Measurements from ENCODE around the gene PNLIPRP1.

The PNLIPRP1 gene

DNA sequence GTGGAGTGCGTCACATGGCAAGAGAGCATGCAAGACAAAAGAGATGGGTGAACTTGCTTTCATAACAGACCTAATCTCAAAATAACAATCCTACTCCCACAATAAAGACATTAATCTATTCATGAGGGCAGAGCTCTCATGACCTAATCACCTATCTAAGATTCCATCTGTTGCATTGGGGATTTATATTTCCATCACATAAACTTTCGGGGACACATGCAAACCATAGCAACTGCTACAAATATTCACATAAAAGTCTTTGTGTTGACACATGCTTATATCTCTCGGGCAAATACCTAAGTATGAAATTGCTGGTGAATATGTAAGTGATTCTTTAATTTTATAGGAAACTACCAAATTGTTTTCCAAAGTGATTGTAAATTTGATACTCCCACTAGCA lies 16.0 kb upstream of the PNLIPRP1 start:
- Histone ChIP-seq H3K36me3 (ENCODE audit: control insufficient read depth, insufficient read depth, low read length) (no peaks in the 10 kb centered on the region), H3K4me3 (ENCODE audit: low read length) (no peak overlapping the region), H3K27me3 (ENCODE audit: control insufficient read depth, insufficient read depth, low read length) (no peaks in the 10 kb centered on the region), H3K9ac (ENCODE audit: low read length) (no peak overlapping the region), H3K27ac (ENCODE audit: low read depth, low read length) (no peak overlapping the region), H3K4me1 (ENCODE audit: control insufficient read depth, insufficient read depth, low read length) (no peaks in the 10 kb centered on the region)

DNA sequence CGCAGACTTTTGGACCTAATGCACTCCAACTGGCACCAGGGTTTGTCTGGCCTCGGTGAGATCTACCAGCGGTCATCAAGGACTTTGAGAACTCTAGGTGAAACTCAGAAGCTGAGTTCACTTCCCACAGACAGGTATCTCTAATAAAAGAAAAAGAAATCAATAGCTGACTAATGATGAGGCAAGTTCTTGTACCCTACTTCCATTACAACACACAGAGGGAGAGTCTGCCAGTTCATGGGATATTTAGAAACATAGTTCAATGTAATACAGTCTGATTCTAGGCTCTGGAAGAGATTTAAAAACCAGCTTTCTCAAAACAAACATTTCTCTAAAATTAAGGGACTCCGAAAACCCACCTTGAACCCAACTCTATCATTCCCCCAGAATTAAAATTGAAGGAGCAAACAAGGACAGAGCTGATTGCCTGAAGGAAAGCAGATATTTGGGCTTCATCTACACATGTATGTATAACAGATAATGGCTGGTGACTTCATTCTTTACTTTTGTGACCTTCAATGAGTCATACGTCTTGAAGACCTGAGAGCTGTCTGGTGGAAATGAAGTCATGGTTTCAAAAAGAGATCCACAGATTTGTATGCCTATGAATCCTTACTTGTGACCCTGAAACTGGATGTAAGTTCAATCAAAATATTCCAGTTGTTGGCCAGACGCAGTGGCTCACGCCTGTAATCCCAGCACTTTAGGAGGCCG lies 2.7 kb upstream of the PNLIPRP1 start:
- Histone ChIP-seq H3K4me3 (ENCODE audit: low read length) (no peak overlapping the region), H3K27ac (ENCODE audit: low read depth, low read length) (no peak overlapping the region), H3K4me1 (ENCODE audit: control insufficient read depth, insufficient read depth, low read length) (no peaks in the 10 kb centered on the region), H3K27me3 (ENCODE audit: control insufficient read depth, insufficient read depth, low read length) (no peaks in the 10 kb centered on the region), H3K36me3 (ENCODE audit: control insufficient read depth, insufficient read depth, low read length) (no peaks in the 10 kb centered on the region), H3K9ac (ENCODE audit: low read length) (no peak overlapping the region)

DNA sequence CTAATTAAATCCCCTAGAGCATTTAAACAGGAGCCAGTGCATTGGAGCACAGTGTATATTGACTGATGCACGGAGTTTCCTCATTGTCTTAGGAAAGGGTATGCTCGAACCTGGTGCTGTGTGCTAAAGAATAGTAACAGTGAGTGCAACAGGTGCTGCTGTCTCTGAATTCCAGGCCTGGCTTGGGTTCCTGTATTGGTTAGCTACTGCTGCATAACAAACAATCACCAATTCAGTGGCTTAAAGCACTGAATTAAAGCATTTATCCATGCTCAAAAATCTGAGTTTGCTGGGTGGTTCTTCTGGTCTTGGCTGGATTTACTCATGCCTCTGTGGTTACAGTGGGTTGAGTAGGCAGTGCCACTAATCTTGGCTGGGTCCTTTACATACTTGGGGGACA lies 1.8 kb upstream of the PNLIPRP1 start:
- Histone ChIP-seq H3K9ac (ENCODE audit: low read length) (no peak overlapping the region), H3K36me3 (ENCODE audit: control insufficient read depth, insufficient read depth, low read length) (no peaks in the 10 kb centered on the region), H3K27me3 (ENCODE audit: control insufficient read depth, insufficient read depth, low read length) (no peaks in the 10 kb centered on the region), H3K4me1 (ENCODE audit: control insufficient read depth, insufficient read depth, low read length) (no peaks in the 10 kb centered on the region), H3K4me3 (ENCODE audit: low read length) (no peak overlapping the region), H3K27ac (ENCODE audit: low read depth, low read length) (no peak overlapping the region)

DNA sequence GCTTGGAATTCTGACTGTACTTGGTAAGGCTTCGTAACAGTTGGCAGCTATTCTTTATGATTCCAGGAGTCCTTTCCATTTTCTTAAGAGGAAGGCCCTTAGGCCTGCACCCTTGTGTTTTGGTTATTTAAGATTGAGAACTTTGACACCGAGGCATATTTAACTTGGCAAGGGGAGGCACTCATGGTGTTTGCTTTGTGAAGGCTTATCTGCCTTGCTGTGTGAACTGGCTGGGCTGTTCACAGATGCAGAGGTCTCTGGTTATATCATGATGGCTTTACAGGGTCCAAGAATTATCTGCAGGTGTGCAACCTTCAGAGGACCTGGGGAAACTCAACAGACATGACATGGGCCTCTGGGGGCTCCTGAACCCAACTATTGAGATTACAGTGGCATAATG lies 833 bp upstream of the PNLIPRP1 start:
- Histone ChIP-seq H3K4me3 (ENCODE audit: low read length) (no peak overlapping the region), H3K27me3 (ENCODE audit: control insufficient read depth, insufficient read depth, low read length) (no peaks in the 10 kb centered on the region), H3K27ac (ENCODE audit: low read depth, low read length) (no peak overlapping the region)

DNA sequence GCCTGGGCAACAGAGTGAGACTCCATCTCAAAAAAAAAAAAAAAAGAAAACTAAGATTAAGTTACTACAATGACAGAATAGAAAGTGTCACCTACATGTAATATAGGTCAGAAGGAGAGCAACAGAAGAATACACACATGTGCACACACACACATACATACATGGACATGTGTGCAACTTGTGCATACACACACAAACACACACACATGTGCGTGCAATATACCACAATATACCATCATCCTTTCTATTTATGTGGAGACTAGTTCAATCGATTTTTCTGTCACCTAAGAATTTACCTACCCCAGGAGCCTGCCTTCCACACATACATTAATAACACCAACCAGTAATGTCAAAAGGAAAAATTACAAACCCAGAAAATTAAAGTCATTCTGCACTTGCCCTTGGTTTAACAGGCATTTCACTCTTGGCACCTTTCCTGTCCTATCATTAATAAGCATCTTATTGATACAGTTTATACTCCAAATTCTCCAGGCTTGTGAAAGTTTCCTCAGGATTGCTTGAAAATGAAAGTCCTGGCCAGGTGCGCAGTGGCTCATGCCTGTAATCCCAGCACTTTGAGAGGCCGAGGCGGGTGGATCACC lies 2.5 kb downstream of the PNLIPRP1 start:
- no peaks in the 10 kb centered on the region for H3K27me3 ChIP-seq (ENCODE audit: control insufficient read depth, insufficient read depth, low read length)
- no peak overlapping the region for H3K27ac ChIP-seq (ENCODE audit: low read depth, low read length)
- H3K9ac ChIP-seq (ENCODE audit: low read length) = no peak overlapping the region
- no peak overlapping the region for H3K4me3 ChIP-seq (ENCODE audit: low read length)
- no peaks in the 10 kb centered on the region for H3K4me1 ChIP-seq (ENCODE audit: control insufficient read depth, insufficient read depth, low read length)
- H3K36me3 ChIP-seq (ENCODE audit: control insufficient read depth, insufficient read depth, low read length) = no peaks in the 10 kb centered on the region

More for the DNA sequence above, 833 bp upstream of the PNLIPRP1 start:
- Histone ChIP-seq H3K4me1 (ENCODE audit: control insufficient read depth, insufficient read depth, low read length) (no peaks in the 10 kb centered on the region), H3K36me3 (ENCODE audit: control insufficient read depth, insufficient read depth, low read length) (no peaks in the 10 kb centered on the region), H3K9ac (ENCODE audit: low read length) (no peak overlapping the region)

DNA sequence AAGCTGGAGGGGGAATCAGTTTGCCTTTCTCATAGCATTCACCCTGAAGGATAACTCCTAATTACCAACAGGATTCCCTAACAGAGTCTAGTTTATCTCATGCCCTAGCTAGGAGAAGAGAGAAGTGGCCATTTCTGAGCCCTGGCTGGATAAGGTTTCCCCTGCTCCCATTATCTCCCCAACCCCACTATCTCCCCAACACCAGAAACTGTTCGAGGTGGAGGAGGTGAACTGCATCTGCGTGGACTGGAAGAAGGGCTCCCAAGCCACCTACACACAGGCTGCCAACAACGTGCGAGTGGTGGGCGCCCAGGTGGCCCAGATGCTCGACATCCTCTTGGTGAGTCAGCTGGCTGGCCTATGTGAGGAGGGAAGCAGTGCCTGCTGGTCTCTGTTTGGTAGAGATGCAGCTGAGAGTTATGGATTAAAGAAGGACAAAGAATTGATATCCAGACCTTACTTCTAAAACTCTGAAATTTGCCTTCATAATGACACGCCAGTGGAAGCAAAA lies 3.8 kb downstream of the PNLIPRP1 start:
- Histone ChIP-seq H3K27ac (ENCODE audit: low read depth, low read length) (no peak overlapping the region), H3K36me3 (ENCODE audit: control insufficient read depth, insufficient read depth, low read length) (no peaks in the 10 kb centered on the region), H3K9ac (ENCODE audit: low read length) (no peak overlapping the region), H3K4me3 (ENCODE audit: low read length) (no peak overlapping the region), H3K27me3 (ENCODE audit: control insufficient read depth, insufficient read depth, low read length) (no peaks in the 10 kb centered on the region), H3K4me1 (ENCODE audit: control insufficient read depth, insufficient read depth, low read length) (no peaks in the 10 kb centered on the region)

DNA sequence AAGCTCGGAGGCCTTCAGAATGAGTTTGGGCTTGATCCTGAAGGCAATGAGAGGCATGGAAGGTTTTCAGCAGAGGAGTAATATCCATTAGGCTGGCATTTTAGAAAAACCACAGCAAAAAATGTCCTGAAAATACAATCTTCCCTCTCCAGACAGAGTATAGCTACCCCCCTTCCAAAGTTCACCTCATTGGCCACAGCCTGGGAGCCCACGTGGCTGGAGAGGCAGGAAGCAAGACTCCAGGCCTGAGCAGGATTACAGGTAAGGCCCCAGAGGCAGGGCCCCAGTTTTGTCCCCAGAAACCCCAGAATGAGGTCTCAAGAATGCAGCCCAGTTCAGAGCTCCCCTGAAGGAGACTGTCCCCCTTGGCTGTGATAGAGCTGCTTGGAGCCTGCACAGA lies 5.3 kb downstream of the PNLIPRP1 start:
- Histone ChIP-seq H3K4me1 (ENCODE audit: control insufficient read depth, insufficient read depth, low read length) (no peaks in the 10 kb centered on the region), H3K27ac (ENCODE audit: low read depth, low read length) (no peak overlapping the region), H3K9ac (ENCODE audit: low read length) (no peak overlapping the region), H3K27me3 (ENCODE audit: control insufficient read depth, insufficient read depth, low read length) (no peaks in the 10 kb centered on the region), H3K4me3 (ENCODE audit: low read length) (no peak overlapping the region), H3K36me3 (ENCODE audit: control insufficient read depth, insufficient read depth, low read length) (no peaks in the 10 kb centered on the region)

DNA sequence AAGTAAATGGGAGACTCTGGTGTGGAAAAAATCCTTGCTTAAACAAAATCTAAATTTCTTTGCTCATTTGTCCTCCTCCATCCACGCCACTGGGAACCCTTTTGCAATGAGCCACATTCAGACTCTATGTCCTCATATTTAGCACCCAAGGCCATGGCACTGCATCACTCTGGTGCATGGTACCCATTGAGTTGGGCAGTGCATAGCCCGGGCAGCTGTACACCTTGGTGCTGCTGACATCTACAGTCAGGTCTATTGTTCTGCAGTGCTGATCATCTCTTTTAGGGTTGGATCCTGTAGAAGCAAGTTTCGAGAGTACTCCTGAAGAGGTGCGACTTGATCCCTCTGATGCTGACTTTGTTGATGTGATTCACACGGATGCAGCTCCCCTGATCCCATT lies 6.8 kb downstream of the PNLIPRP1 start:
- H3K27me3 ChIP-seq (ENCODE audit: control insufficient read depth, insufficient read depth, low read length) = no peaks in the 10 kb centered on the region
- H3K27ac ChIP-seq (ENCODE audit: low read depth, low read length) = no peak overlapping the region
- no peaks in the 10 kb centered on the region for H3K4me1 ChIP-seq (ENCODE audit: control insufficient read depth, insufficient read depth, low read length)
- H3K4me3 ChIP-seq (ENCODE audit: low read length) = no peak overlapping the region
- no peaks in the 10 kb centered on the region for H3K36me3 ChIP-seq (ENCODE audit: control insufficient read depth, insufficient read depth, low read length)
- H3K9ac ChIP-seq (ENCODE audit: low read length) = no peak overlapping the region

DNA sequence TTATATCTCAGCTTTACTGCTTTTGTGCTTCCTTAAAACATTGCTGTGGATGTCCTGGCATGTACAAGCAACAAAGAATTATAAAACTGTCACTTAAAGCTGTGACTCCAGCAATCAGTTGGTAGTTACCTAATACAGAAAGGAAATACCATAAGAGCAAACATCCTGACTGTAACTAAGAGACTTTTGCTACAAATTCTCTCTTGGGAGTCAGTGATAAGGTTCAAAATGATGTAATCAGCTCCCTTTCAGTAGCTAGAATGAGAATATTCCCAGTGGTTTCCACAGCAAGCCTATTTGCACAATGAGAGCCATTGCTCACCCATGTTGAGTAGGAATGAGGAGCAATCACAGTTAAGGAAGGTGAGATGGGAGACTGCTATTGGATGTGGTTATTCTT lies 7.6 kb downstream of the PNLIPRP1 start:
- Histone ChIP-seq H3K27ac (ENCODE audit: low read depth, low read length) (no peak overlapping the region), H3K9ac (ENCODE audit: low read length) (no peak overlapping the region), H3K4me1 (ENCODE audit: control insufficient read depth, insufficient read depth, low read length) (no peaks in the 10 kb centered on the region), H3K4me3 (ENCODE audit: low read length) (no peak overlapping the region), H3K36me3 (ENCODE audit: control insufficient read depth, insufficient read depth, low read length) (no peaks in the 10 kb centered on the region), H3K27me3 (ENCODE audit: control insufficient read depth, insufficient read depth, low read length) (no peaks in the 10 kb centered on the region)

DNA sequence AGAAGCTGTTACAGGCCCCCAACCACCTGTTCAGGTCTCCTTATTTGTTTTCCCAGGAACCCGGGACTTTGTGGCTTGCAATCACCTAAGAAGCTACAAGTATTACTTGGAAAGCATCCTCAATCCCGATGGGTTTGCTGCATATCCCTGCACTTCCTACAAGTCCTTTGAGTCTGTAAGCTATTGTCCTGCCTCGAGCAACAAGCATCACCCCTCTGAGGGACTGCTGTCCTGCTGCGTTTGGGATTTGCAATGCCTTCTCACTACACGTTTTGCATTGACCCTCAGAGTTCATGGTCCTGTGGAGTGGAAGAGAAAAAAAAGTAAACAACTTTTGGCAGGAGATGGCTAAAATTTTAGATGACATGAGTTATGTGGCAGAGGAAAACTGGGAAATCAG lies 9.2 kb downstream of the PNLIPRP1 start:
- Histone ChIP-seq H3K36me3 (ENCODE audit: control insufficient read depth, insufficient read depth, low read length) (no peaks in the 10 kb centered on the region), H3K4me1 (ENCODE audit: control insufficient read depth, insufficient read depth, low read length) (no peaks in the 10 kb centered on the region), H3K27ac (ENCODE audit: low read depth, low read length) (no peak overlapping the region), H3K9ac (ENCODE audit: low read length) (no peak overlapping the region), H3K4me3 (ENCODE audit: low read length) (no peak overlapping the region), H3K27me3 (ENCODE audit: control insufficient read depth, insufficient read depth, low read length) (no peaks in the 10 kb centered on the region)

DNA sequence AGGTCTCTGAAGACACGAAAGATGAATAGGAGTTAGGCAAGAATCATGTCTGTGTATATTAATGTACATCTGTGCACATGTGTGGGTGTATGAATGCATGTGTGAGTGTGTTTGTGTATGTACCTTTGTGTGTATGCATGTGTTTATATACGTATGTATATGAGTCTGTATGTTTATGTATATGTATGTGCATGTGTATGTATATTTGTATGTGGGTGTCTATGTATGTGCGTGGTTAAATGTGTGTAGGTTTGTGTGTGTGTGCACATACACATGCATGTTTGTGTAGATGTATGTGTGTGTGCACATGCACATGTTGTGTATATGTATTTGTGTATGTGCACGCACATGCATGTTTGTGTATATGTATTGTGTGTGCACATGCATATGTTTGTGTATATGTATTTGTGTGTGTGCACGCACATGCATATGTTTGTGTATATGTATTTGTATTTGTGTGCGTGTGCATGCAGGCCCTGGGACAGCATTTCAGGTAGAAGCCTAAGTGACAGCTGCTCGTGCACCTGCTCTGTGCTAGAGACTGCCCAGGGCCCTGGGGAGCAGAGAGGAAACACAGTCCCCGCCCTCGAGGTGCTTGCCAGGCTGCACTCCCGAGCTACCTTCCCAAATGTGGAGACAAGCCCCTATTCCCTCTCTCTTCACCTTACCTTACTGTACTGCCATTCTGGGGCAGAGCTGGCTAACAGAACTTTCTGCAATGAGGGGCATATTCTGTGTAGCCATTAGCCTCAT lies 12.1 kb downstream of the PNLIPRP1 start:
- Histone ChIP-seq H3K4me1 (ENCODE audit: control insufficient read depth, insufficient read depth, low read length) (no peaks in the 10 kb centered on the region), H3K27me3 (ENCODE audit: control insufficient read depth, insufficient read depth, low read length) (no peaks in the 10 kb centered on the region), H3K9ac (ENCODE audit: low read length) (no peak overlapping the region), H3K4me3 (ENCODE audit: low read length) (no peak overlapping the region), H3K36me3 (ENCODE audit: control insufficient read depth, insufficient read depth, low read length) (no peaks in the 10 kb centered on the region), H3K27ac (ENCODE audit: low read depth, low read length) (no peak overlapping the region)

DNA sequence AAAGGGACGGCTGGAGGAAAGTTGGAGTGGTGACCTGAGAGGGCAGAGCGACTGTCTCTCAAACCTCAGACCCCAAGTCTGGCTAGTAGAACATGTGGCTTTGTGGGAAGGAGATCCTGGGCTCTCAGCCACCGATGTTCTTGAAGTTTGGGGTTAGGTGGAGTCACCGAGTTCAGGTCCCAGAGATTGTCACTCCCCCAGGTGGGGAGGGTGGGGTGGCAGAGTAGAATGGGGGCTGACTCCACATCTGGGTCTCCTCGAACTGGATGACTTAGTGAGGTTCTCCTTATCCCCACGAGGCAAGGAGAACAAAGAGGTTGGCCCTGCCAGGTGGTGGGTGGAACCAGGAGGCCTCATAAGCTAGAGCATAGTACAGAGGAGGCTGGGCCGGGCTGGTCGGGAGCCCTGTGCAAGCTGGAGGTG lies 15.3 kb downstream of the PNLIPRP1 start:
- no peak overlapping the region for H3K4me3 ChIP-seq (ENCODE audit: low read length)
- H3K4me1 ChIP-seq (ENCODE audit: control insufficient read depth, insufficient read depth, low read length) = no peaks in the 10 kb centered on the region
- H3K27me3 ChIP-seq (ENCODE audit: control insufficient read depth, insufficient read depth, low read length) = no peaks in the 10 kb centered on the region
- H3K9ac ChIP-seq (ENCODE audit: low read length) = no peak overlapping the region
- H3K36me3 ChIP-seq (ENCODE audit: control insufficient read depth, insufficient read depth, low read length) = no peaks in the 10 kb centered on the region
- H3K27ac ChIP-seq (ENCODE audit: low read depth, low read length) = no peak overlapping the region
